Thymus (tissue), 11 donors: ENCODE data around the gene SHC3. TPM values are rescaled to one million over a fixed set of nuclear protein-coding genes. Genes with fewer than 3 reads are reported as not detected.

Source experiments
- DNase-seq, 9 donors: peaks; one replicate each; pipeline ENCODE4 v3.0.0-alpha.2; 2013; ENCODE audit warnings: low spot score in 9 of 9, low read depth in 6 of 9, missing footprints in 1 of 9
- H3K27ac ChIP-seq, 2 donors: one replicate each; pipeline ENCODE4 v1.5.1; 2013; ENCODE audit warnings: control low read depth in 1 of 2, low read depth in 1 of 2, low read length in 1 of 2, mild to moderate bottlenecking in 1 of 2, moderate library complexity in 1 of 2
- H3K27me3 ChIP-seq, 2 donors: one replicate each; pipeline ENCODE4 v1.5.1; 2013; ENCODE audit warnings: low read length in 1 of 2; ENCODE audit not compliant: control insufficient read depth in 2 of 2, insufficient read depth in 1 of 2
- H3K36me3 ChIP-seq, 2 donors: one replicate each; pipeline ENCODE4 v1.5.1; 2013; ENCODE audit warnings: low read length in 1 of 2, mild to moderate bottlenecking in 1 of 2, moderate library complexity in 1 of 2; ENCODE audit not compliant: control insufficient read depth in 2 of 2, insufficient read depth in 2 of 2
- H3K4me1 ChIP-seq, 2 donors: one replicate each; pipeline ENCODE4 v1.5.1; 2013; ENCODE audit warnings: low read length in 2 of 2; ENCODE audit not compliant: control insufficient read depth in 2 of 2, insufficient read depth in 2 of 2
- H3K4me3 ChIP-seq, 2 donors: one replicate each; pipeline ENCODE4 v1.5.1; 2013; ENCODE audit warnings: low read length in 2 of 2, control low read depth in 1 of 2, mild to moderate bottlenecking in 1 of 2
- H3K9me3 ChIP-seq, 2 donors: one replicate each; pipeline ENCODE4 v1.5.1; 2013; ENCODE audit warnings: low read length in 1 of 2, mild to moderate bottlenecking in 1 of 2; ENCODE audit not compliant: control insufficient read depth in 2 of 2, insufficient read depth in 1 of 2
- WGBS: extraction: QIAGEN DNeasy Blood & Tissue Kit; methylation state at CpG from one replicate; pipeline ENCODE4 v1.1.7; 2013; 5-methylcytosine and 5-hydroxymethylcytosine counted together
- polyA plus RNA-seq: library from polyadenylated mRNA; stranded (reverse); fragments of 200-250 nt; gene quantifications from one replicate; pipeline ENCODE4 v1.2.3, GENCODE V29; 2013
- total RNA-seq: library from RNA; stranded (reverse); fragments of 120-200 nt; gene quantifications from one replicate; pipeline ENCODE4 v1.2.4, GENCODE V29; 2013
- donor health status: healthy.

Gene SHC3
- total and polyA plus RNA-seq, 2 donors: 0.05 to 0.16 TPM

DNA sequence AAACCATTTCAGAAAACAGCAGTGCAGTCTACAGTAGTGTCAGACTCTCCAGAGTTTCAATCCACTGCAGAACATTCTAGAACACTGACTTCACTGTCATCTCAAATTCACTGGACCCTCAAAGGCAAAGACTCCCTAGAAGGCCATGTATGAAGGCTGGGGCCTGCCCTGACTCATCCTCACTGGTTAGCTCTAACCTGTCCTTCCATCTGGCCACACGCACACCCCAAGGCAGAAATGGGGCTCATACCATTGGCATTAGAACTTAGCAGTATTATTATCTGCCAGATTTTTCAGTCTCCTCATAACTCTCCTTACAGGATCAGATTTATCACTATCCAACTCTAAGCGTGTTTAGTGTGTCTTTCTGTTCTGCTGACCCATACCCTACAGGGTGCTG is 166.9 kb downstream of the SHC3 start:
- WGBS: 97% methylated on average over 2 of the region's 2 CpGs
- no peaks in the 10 kb centered on the region for H3K27me3 ChIP-seq
- no peaks in the 10 kb centered on the region for H3K4me1 ChIP-seq
- H3K9me3 ChIP-seq: no peaks in the 10 kb centered on the region
- no peaks in the 10 kb centered on the region for H3K36me3 ChIP-seq
- DNase-seq: no peak
- no peak overlapping the region for H3K27ac ChIP-seq
- no peak overlapping the region for H3K4me3 ChIP-seq

DNA sequence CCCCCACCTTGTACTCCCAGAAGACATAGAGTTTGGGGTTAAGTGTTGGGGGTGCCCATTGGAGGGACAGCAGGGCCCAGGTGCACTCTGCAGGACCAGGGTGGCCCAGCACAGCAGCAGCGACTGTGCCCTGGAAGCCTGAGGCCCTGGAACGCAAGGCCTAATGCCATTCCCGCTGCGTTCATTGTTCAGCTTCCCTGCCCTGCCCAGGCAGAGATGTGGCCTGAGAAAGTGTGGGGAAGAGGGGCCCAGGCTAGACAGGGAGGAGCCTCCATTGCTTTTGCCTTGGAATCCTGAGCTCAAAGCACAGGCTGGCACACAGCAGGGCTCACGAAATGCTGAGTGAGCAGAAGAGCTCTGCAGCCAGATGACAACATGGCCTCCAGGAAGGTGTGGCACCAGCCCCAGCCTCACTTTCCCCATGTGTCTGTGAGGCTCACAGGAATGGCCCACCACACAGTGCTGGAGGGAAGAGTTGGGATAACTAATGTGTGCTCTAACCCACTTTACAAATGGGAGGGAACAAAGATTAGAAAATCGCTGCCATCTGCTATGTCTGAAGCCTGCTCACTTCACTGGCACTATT is 168.0 kb downstream of the SHC3 start:
- H3K36me3 ChIP-seq: no peaks in the 10 kb centered on the region
- no peak overlapping the region for H3K4me3 ChIP-seq
- no peak overlapping the region for H3K27ac ChIP-seq
- 81% methylated on average over 6 of the region's 6 CpGs for WGBS
- H3K4me1 ChIP-seq: no peaks in the 10 kb centered on the region
- H3K27me3 ChIP-seq: no peaks in the 10 kb centered on the region
- no peak for DNase-seq
- H3K9me3 ChIP-seq: no peaks in the 10 kb centered on the region

DNA sequence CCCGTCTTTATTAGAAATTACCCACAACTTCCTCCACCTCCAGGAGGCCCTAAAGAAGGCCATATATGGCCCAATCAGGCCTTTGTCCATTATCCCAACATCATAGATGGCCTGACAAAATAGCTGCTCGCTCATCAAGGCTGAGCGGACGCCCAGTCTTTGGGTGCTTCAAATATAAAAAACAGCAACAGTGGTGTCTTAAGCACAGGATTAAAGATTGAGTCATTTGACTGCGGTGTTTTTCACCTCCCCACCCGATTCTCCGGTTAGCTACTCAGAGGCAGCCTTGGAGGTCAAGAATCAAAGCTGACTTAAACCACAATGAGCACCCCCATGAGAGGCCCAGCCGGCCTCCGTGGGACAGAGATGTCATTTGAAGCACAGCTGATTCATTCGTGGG is 168.6 kb downstream of the SHC3 start:
- 86% methylated on average over 10 of the region's 10 CpGs for WGBS
- no peaks in the 10 kb centered on the region for H3K27me3 ChIP-seq
- H3K36me3 ChIP-seq: peaks cover 0 to 4% of the 10 kb centered on the region in 2 donors
- no peak overlapping the region for H3K4me3 ChIP-seq
- no peaks in the 10 kb centered on the region for H3K4me1 ChIP-seq
- DNase-seq: no peak
- no peaks in the 10 kb centered on the region for H3K9me3 ChIP-seq
- H3K27ac ChIP-seq: no peak overlapping the region

DNA sequence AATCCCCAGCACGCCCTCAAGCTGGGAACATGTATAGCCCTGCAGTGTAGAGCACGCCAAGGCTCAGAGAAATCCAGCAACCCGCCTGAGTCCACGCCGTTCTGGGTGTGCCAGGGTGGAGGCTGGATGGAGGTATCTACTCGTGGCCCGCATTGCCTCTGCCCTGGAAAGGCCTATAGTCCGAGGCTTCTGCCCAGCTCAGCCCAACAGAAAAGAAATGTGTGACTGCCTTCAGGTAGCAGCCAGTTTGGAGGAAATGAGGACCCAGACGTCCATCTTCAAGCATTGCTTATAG is 169.1 kb downstream of the SHC3 start:
- WGBS: 97% methylated on average over 9 of the region's 9 CpGs
- Histone ChIP-seq H3K4me1 (no peaks in the 10 kb centered on the region), H3K27ac (no peak overlapping the region)

DNA sequence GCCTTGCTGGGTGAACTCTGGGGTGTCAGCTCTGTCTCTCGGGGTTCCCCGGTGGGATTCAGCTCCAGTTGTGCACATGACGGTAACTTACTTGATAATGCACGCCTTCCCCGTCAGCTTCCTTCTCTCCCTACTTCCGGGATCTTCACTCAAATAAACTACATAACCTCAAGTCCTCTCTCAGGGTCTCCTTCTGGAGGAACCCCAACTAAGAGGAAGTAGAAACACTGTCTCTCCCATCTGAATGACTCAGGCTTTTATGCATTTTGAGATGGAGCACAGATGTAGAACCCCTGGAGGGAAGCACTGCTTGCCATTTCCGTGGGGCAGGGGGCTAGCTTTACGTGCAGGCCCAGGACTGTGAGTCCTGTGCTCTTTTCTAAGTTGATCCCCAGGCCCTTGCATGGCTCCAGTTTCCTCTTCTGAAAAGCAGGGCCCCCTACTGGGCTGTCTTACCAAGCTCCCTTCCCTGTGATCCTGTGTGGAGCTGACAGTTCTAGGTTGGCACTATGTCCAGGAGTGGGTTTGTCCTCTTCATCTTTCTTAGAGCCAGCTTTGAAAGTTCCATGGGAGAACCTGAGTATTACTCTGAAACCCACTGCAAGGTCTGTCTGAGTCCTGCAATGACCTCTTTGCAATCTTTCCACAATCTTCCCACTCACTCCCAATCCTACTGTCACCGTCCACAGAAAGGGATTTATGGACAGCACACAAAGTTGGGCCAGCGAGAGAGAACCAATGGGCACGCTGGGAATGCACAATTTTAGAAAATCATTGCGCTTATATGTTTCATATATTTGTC is 169.7 kb downstream of the SHC3 start:
- no peaks in the 10 kb centered on the region for H3K9me3 ChIP-seq
- no peak for DNase-seq
- H3K36me3 ChIP-seq: peaks cover 0 to 8% of the 10 kb centered on the region in 2 donors
- H3K4me1 ChIP-seq: no peaks in the 10 kb centered on the region
- WGBS: 69% methylated on average over 12 of the region's 12 CpGs
- H3K4me3 ChIP-seq: no peak overlapping the region
- H3K27ac ChIP-seq: no peak overlapping the region
- H3K27me3 ChIP-seq: no peaks in the 10 kb centered on the region

More for the DNA sequence above, 169.1 kb downstream of the SHC3 start:
- no peak overlapping the region for H3K4me3 ChIP-seq
- H3K36me3 ChIP-seq: peaks cover 0 to 8% of the 10 kb centered on the region in 2 donors
- H3K27me3 ChIP-seq: no peaks in the 10 kb centered on the region
- H3K9me3 ChIP-seq: no peaks in the 10 kb centered on the region
- no peak for DNase-seq

DNA sequence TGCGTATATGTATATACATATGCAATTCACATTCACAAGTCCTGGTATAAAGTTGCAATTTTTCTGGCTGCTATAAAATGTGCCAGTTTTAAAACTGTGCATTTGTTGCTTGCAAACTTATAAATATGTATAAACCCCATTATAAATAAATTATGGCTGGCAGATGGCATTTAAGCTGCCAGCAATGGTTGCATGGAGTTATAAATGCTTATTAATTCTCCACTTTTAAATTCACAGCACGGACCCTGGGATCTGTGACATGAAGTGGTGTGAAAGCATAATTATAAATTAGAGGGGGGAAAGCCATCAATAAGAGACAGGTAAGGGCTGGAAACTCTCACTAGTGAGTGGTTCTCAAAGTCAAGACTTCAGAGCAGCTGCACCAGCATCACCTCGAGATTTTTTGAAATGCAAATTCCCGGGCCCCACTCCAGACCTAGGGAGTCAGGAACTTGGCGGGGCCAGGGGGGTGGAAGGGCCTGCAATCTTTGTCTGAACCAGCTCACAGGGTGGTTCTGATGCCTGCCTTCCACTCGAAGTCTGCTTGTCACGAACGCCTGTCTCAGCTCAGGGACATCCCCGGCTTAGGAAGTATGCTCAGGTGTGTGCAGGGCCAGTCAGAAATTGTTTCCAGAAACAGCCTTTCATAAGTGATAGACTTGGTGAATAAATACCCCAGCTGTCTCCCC is 170.4 kb downstream of the SHC3 start:
- Histone ChIP-seq H3K27me3 (no peaks in the 10 kb centered on the region), H3K27ac (no peak overlapping the region), H3K4me1 (no peaks in the 10 kb centered on the region), H3K4me3 (no peak overlapping the region), H3K9me3 (no peaks in the 10 kb centered on the region), H3K36me3 (peaks cover under 1 to 8% of the 10 kb centered on the region in 2 donors)
- 93% methylated on average over 9 of the region's 9 CpGs for WGBS
- no peak for DNase-seq

DNA sequence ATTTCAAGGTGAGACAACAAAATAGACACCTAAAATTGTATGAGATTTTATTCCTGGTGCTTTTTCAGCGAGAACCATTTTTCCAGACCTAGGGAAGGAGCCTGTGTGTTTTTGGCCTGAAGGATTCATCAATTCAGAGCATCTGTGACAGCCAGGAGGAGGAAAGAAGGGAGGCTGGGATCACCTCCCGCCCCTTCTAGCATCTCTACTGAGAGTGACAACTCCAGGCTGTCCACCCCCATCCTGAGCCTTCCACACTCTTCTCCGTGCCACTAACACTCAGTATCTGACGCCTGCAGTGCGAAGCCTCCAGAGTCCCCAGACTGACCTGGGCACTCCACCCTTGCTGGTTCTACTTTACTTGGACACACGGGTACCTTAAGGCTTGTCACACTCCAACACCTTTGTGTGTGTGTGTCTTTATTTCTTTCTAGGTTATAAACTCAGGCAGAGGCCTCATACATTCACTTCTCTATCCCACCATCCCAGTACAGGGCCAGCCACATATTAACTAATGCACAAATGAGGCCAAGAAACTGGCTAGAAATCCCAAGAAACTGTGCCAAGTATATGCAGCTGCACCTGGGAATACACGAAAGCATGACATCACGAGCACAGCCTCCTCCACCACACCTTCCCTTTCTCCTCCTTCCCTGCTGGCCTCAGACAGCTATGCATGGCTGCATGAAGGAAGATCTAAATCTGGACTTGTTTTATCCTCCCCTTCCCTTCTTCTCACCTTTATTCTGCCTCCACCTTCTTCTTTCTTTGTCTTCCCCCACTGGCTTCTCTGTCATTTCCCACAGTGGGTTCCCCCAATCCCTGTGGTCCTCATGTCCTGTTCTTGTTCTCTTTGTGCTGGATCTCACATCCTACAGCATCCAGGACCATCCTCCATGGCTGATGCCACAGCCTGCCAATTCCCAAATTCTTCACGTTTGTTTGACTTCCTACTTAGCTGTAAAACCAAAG is 171.3 kb downstream of the SHC3 start:
- Histone ChIP-seq H3K4me3 (no peak overlapping the region), H3K27ac (no peak overlapping the region), H3K27me3 (no peaks in the 10 kb centered on the region), H3K4me1 (no peaks in the 10 kb centered on the region), H3K36me3 (peaks cover 10 to 18% of the 10 kb centered on the region in 2 donors), H3K9me3 (no peaks in the 10 kb centered on the region)
- no peak for DNase-seq
- WGBS: 83% methylated on average over 9 of the region's 9 CpGs

DNA sequence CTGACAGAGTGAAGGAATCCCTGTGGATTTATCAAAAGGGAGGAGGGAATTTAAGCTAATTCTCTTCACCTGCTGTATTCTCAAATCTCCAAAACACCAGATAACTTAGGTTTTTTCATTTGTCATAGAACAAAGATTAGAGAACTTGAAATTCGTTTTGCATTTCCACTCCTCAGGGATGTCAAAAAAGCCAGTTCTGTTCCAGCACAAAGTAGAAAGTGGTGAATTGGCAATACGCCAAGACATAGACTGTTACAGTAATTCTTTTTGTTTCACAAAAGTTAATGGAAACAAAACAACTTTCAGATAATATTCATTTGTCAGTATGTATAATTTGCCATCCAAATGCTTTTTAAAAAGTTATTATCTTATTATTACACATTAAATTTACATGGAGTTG is 172.4 kb downstream of the SHC3 start:
- Histone ChIP-seq H3K9me3 (no peaks in the 10 kb centered on the region), H3K36me3 (peaks cover 20 to 28% of the 10 kb centered on the region in 2 donors), H3K27me3 (peaks cover 0 to 2% of the 10 kb centered on the region in 2 donors), H3K27ac (no peak overlapping the region), H3K4me1 (peaks cover 0 to under 1% of the 10 kb centered on the region in 2 donors), H3K4me3 (no peak overlapping the region)
- 73% methylated on average over 2 of the region's 2 CpGs for WGBS
- DNase-seq: no peak
